ENCODE data around the gene CIROP. TPM values are rescaled to one million over a fixed set of nuclear protein-coding genes. Genes with fewer than 3 reads are reported as not detected.
A peak's percentile ranks its signal among the peaks of the same experiment; 100 is the strongest.

CIROP gene
- total RNA-seq, 1 experiment from 2014 or later: not detected

DNA sequence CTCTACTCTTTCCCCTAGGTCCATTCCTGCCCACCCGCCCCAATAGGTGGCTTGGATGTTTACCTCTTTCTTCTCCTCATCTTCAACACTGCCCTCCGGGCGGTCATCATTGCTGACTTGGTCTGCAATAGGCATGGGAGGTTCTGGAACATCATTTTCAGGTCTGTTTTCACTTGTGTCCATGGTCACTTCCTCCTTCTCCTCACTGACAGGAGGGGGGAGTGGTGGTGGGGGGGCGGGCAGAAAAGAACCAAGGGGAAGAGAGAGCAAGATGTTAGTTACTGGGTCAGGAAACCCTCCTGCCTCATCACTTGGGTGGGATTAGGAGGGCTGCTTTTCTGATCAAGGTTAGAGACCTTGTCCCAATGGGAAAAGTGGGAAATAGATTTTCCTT is 35.4 kb downstream of the CIROP start:
- H4K91ac ChIP-seq (ENCODE audit: insufficient read length, low read depth, low read length): no peak overlapping the region
- H2BK12ac ChIP-seq (ENCODE audit: insufficient read length, low read depth, low read length): no peak overlapping the region
- no peak overlapping the region for H2AFZ ChIP-seq (ENCODE audit: low read length)
- H3K27me3 ChIP-seq (ENCODE audit: insufficient read depth, low read length): no peaks in the 10 kb centered on the region
- no peak overlapping the region for H3T11ph ChIP-seq (ENCODE audit: low read length)
- H2BK5ac ChIP-seq (ENCODE audit: insufficient read length, low read length): no peak overlapping the region
- no peak overlapping the region for H4K5ac ChIP-seq (ENCODE audit: insufficient read length, low read depth, low read length)
- H3K79me1 ChIP-seq (ENCODE audit: insufficient read depth, low read depth, low read length, poor library complexity, severe bottlenecking): peaks cover 17% of the 10 kb centered on the region
- no peak overlapping the region for H3K4me2 ChIP-seq (ENCODE audit: insufficient read depth, insufficient read length, low read length)
- peak overlapping the region; percentile 54 to 87 for H3K4me3 Mint-ChIP-seq
- no peak for DNase-seq
- no CpG with 5 or more reads among the region's 4 CpGs for WGBS (ENCODE audit: extremely low coverage, insufficient read length, low lambda C conversion rate)
- no peak overlapping the region for H3K56ac ChIP-seq (ENCODE audit: insufficient read length, low read depth, low read length)
- peaks cover 12% of the 10 kb centered on the region for H3K23me2 ChIP-seq (ENCODE audit: insufficient read length, low read depth, low read length, poor library complexity, severe bottlenecking)
- peaks cover 5% of the 10 kb centered on the region; the same call in 1 of the 2 replicates for H3K79me2 ChIP-seq (ENCODE audit: insufficient read depth, low read length)
- H3K4ac ChIP-seq (ENCODE audit: low read depth, low read length): no peak overlapping the region
- H3K27ac ChIP-seq (ENCODE audit: insufficient read length, low read depth, low read length): no peak overlapping the region
- H3K9ac ChIP-seq (ENCODE audit: extremely low read depth, insufficient read length, low read length): no peak overlapping the region
- no peak overlapping the region for H3K14ac ChIP-seq (ENCODE audit: insufficient read depth, low read length)
- no peaks in the 10 kb centered on the region for H3K9me3 Mint-ChIP-seq
- peaks cover 35 to 52% of the 10 kb centered on the region in 2 experiments for H3K4me1 Mint-ChIP-seq
- no peaks in the 10 kb centered on the region; the same call in 1 of the 2 replicates for H3K27me3 Mint-ChIP-seq (ENCODE audit: low read depth)
- no peak overlapping the region for H2BK15ac ChIP-seq (ENCODE audit: low read depth, low read length)
- H3K4me1 ChIP-seq (ENCODE audit: insufficient read depth, low read length): 0 out of 2 replicates have a peak, but pooled peaks cover 3% of the 10 kb centered on the region
- H3K23ac ChIP-seq (ENCODE audit: insufficient read length, low read depth, low read length): no peak overlapping the region
- H4K8ac ChIP-seq (replicated peaks; ENCODE audit: insufficient read length, low read depth, low read length): no peak overlapping the region
- H2BK20ac ChIP-seq (ENCODE audit: low read depth, low read length, poor library complexity, severe bottlenecking): no peak overlapping the region
- H4K20me1 ChIP-seq (ENCODE audit: control insufficient read depth, insufficient read depth, insufficient read length): peaks cover 3% of the 10 kb centered on the region
- no peak overlapping the region for H2BK120ac ChIP-seq (ENCODE audit: low read depth, low read length, poor library complexity, severe bottlenecking)
- peaks cover 38 to 83% (median 72%) of the 10 kb centered on the region in 3 experiments; a peak in 6 of 7 replicates for H3K36me3 Mint-ChIP-seq (ENCODE audit: insufficient read depth in 1 of 3, low read depth in 3 of 3)
- H2AK5ac ChIP-seq (ENCODE audit: insufficient read length, low read length): no peak overlapping the region
- H3K9me3 ChIP-seq (ENCODE audit: control insufficient read depth, low read depth, low read length): no peaks in the 10 kb centered on the region
- peak overlapping the region; percentile 65 to 95 (median 89); a peak in 6 of 7 replicates for H3K27ac Mint-ChIP-seq
- TF ChIP-seq, protein P1, sequence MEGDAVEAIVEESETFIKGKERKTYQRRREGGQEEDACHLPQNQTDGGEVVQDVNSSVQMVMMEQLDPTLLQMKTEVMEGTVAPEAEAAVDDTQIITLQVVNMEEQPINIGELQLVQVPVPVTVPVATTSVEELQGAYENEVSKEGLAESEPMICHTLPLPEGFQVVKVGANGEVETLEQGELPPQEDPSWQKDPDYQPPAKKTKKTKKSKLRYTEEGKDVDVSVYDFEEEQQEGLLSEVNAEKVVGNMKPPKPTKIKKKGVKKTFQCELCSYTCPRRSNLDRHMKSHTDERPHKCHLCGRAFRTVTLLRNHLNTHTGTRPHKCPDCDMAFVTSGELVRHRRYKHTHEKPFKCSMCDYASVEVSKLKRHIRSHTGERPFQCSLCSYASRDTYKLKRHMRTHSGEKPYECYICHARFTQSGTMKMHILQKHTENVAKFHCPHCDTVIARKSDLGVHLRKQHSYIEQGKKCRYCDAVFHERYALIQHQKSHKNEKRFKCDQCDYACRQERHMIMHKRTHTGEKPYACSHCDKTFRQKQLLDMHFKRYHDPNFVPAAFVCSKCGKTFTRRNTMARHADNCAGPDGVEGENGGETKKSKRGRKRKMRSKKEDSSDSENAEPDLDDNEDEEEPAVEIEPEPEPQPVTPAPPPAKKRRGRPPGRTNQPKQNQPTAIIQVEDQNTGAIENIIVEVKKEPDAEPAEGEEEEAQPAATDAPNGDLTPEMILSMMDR (conservative IDR thresholded peaks at IDR 0.05): no peak
- H3K18ac ChIP-seq (ENCODE audit: insufficient read length, low read depth, low read length): no peak overlapping the region

All from H9 (cell line).